ENCODE results near the gene SLX9. TPM values are rescaled to one million over a fixed set of nuclear protein-coding genes. Genes with fewer than 3 reads are reported as not detected.
A peak's percentile ranks its signal among the peaks of the same experiment; 100 is the strongest.
"Not testable (repeated sequence)": the region's sequence is repeated elsewhere in the genome, so short reads cannot be mapped to it uniquely, and the experiment has no call there.

SLX9 gene
- total RNA-seq, 6 experiments from 2014 or later = 15.0 to 27.9 (median 17.1) TPM

DNA sequence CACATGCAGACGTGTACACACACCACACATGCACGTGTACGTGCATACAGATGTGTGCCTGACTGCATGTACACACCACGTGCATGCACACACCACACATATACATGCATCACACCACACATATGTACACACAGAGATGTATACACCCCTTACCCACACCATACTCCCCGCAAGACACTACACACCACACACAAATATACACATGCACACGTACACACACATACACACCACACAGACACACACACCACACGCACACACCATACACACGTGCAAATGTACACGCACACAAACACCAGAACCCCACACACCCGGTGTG lies 28.8 kb upstream of the SLX9 start:
- WGBS (ENCODE audit: insufficient coverage, low coverage, low lambda C conversion rate, missing lambda C conversion rate) = 48% methylated on average over 10 of the region's 10 CpGs
- Histone ChIP-seq H3K27me3 (no peaks in the 10 kb centered on the region), H3K36me3 (no peaks in the 10 kb centered on the region), H3K4me1 (peaks cover 2 to 49% (median 26%) of the 10 kb centered on the region in 4 donors), H3K9me3 (no peaks in the 10 kb centered on the region), H3K27ac (peak overlapping the region in 2 of 3 donors; percentile 92 to 97), H3K4me3 (no peak overlapping the region)
- DNase-seq (no peak), ATAC-seq (no peak)
- TF ChIP-seq POLR2A (IDR thresholded peaks at IDR 0.05) = no peak
- TF ChIP-seq, protein P1, sequence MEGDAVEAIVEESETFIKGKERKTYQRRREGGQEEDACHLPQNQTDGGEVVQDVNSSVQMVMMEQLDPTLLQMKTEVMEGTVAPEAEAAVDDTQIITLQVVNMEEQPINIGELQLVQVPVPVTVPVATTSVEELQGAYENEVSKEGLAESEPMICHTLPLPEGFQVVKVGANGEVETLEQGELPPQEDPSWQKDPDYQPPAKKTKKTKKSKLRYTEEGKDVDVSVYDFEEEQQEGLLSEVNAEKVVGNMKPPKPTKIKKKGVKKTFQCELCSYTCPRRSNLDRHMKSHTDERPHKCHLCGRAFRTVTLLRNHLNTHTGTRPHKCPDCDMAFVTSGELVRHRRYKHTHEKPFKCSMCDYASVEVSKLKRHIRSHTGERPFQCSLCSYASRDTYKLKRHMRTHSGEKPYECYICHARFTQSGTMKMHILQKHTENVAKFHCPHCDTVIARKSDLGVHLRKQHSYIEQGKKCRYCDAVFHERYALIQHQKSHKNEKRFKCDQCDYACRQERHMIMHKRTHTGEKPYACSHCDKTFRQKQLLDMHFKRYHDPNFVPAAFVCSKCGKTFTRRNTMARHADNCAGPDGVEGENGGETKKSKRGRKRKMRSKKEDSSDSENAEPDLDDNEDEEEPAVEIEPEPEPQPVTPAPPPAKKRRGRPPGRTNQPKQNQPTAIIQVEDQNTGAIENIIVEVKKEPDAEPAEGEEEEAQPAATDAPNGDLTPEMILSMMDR (IDR thresholded peaks at IDR 0.05) = no peak
- intact Hi-C loops (cut with DNase I) = no loop called here

GRCh38 chr21:44911384-44912157 lies 28.3 kb upstream of the SLX9 start:
- H3K4me1 ChIP-seq = peaks cover 2 to 49% (median 26%) of the 10 kb centered on the region in 4 donors
- H3K36me3 ChIP-seq = no peaks in the 10 kb centered on the region
- peak overlapping the region; percentile 92 to 97 (median 94) for H3K27ac ChIP-seq
- WGBS (ENCODE audit: insufficient coverage, low coverage, low lambda C conversion rate, missing lambda C conversion rate) = 22% methylated on average over 8 of the region's 19 CpGs
- TF ChIP-seq POLR2A (IDR thresholded peaks at IDR 0.05) = peak; percentile 42
- TF ChIP-seq, protein P1 (IDR thresholded peaks at IDR 0.05) = peak; percentile 50 to 64 (median 60)
- no peaks in the 10 kb centered on the region for H3K9me3 ChIP-seq
- peak; percentile 82 to 93 (median 91) for DNase-seq
- peak overlapping the region in 1 of 3 donors; percentile 28 for H3K4me3 ChIP-seq
- ATAC-seq = peak; percentile 66 to 83 (median 78)
- intact Hi-C loops (cut with DNase I) = no loop called here
- H3K27me3 ChIP-seq = no peaks in the 10 kb centered on the region

DNA sequence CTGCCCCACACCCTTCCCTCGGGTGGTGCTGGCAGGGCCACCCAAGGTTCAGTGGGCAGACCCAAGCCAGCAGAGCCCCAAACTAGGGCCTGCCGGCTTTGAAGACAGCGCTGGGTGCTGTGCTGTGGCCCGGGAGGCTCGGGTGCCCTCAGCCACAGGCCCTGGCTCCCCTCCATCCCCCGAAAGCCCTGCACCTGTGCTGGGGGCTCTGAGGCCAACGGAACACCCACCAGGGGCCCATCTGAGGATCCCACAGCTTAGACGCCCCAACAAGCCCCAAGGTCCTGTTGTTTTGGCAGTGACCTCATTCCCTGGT lies 27.7 kb upstream of the SLX9 start:
- Histone ChIP-seq H3K36me3 (no peaks in the 10 kb centered on the region), H3K27ac (peak overlapping the region; percentile 92 to 97 (median 94)), H3K27me3 (no peaks in the 10 kb centered on the region), H3K4me3 (no peak overlapping the region), H3K9me3 (no peaks in the 10 kb centered on the region), H3K4me1 (peaks cover 2 to 49% (median 26%) of the 10 kb centered on the region in 4 donors)
- WGBS (ENCODE audit: insufficient coverage, low coverage, low lambda C conversion rate, missing lambda C conversion rate) = 4% methylated on average over 4 of the region's 8 CpGs
- DNase-seq = peak; percentile 74 to 91 (median 89)
- ATAC-seq = peak in 1 of 4 donors; percentile 68
- TF ChIP-seq, protein P1 (IDR thresholded peaks at IDR 0.05) = no peak
- no peak for TF ChIP-seq POLR2A (IDR thresholded peaks at IDR 0.05)
- intact Hi-C loops (cut with DNase I) = no loop called here

DNA sequence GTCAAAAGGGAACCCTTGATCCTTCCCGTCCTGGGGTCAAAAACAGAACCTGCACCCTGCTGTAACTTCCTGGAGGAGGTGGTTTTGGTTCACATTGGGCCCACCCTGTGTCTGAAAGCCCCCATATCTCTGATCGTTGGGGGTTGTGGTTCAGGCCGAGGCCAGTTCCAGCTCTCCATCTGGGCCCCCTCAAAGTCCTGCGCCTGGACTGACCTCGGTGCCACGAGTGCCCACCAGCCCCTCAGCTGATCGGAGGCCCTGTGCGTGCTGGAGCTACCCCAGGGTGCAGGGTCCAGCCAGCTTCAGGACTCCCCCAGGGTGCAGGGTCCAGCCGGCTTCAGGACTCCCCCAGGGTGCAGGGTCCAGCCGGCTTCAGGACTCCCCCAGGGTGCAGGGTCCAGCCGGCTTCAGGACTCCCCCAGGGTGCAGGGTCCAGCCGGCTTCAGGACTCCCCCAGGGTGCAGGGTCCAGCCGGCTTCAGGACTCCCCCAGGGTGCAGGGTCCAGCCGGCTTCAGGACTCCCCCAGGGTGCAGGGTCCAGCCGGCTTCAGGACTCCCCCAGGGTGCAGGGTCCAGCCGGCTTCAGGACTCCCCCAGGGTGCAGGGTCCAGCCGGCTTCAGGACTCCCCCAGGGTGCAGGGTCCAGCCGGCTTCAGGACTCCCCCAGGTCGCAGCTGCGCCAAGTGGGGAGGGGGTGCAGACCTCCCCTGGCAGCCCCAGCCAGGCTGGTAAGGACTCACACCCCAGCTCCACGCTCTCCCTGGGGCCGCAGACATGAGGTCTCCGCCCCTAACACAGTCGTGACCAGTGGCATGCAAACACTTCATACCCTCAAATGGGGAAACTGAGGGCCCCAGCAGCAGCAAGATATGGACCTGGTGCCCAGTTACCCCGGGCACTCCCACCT lies 27.1 kb upstream of the SLX9 start:
- ATAC-seq = peak in 2 of 4 donors; percentile 0 to 6
- intact Hi-C loops (cut with DNase I); H3K27me3 ChIP-seq; H3K36me3 ChIP-seq; H3K4me3 ChIP-seq; H3K9me3 ChIP-seq: not testable (repeated sequence)
- Histone ChIP-seq H3K4me1 (peaks cover 2 to 53% (median 28%) of the 10 kb centered on the region in 4 donors), H3K27ac (peak overlapping the region; percentile 92 to 97 (median 94))
- 10% methylated on average over 2 of the region's 25 CpGs for WGBS (ENCODE audit: insufficient coverage, low coverage, low lambda C conversion rate, missing lambda C conversion rate)
- DNase-seq = peak in 2 of 3 donors; percentile 28 to 58

All from right lobe of liver (tissue), 6 donors.